Stimulated activated CD4-positive, alpha-beta T cell treated with anti-CD3 and anti-CD28 coated beads, Interleukin-4, amount 100 ng/mL, for 48 hours (primary cell): ENCODE data around the gene METRNL.

Source experiments
- DNase-seq, 2 donors: peaks; one replicate each; pipeline ENCODE4 v3.0.0-alpha.2; 2020; ENCODE audit warnings: low read depth in 2 of 2

METRNL gene

DNA sequence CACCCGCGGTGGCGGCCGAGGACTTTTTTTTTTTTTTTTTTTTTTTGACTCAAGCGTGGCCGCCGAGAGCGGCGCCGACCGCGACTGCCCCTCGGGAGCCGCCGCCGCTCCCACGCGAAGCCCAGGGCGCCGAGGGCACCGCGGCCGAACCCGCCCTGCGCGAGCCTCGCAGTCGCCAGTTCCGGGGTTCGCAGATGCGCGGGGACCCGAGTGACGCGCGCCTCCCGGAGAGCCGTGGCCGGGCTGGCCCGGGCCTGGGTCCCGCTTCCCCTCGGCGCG is 1.1 kb downstream of the METRNL start:
- no peak for DNase-seq

DNA sequence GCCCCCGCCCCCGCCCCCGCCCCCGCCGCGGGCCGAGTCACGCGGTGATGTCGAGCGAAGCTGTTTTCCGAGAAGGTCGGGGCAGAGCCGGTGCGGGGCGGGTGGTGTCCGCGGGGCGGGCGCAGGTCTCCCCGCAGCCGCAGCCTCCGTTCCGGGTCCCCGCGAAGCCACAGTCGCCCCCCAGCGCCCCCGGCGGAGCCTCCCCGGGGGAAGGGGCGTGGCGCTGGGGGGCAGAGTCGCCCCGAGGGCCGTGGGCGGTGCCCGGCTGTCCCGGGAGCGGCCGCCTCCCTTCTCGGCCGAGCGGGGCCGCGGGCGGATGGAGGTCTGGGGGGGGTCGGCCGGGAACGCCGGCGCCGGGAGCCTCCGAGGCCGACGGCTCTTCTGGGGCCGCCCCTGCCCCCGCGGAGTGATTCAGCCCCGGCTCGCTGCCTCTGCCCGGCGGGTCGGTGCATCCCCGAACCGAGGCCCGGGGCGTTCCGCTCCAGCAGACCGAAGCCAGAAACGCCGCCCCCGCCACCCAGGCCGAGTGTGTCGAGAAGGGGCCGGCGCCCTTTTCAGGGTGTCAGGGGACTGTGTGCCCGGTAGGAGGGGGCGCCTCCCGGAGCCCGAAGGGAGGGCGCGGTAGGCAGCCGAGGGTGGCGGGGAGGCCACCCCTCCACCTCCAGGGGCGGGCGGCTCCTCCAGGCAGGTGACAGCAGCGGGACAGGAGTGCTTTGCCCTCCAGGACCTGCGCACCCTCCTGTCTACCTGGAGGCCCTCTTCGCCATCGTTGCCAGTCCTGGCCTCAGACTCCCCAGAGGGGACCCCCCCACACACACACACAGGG is 1.7 kb downstream of the METRNL start:
- DNase-seq, result peak in 1 of 2 donors; percentile 34

DNA sequence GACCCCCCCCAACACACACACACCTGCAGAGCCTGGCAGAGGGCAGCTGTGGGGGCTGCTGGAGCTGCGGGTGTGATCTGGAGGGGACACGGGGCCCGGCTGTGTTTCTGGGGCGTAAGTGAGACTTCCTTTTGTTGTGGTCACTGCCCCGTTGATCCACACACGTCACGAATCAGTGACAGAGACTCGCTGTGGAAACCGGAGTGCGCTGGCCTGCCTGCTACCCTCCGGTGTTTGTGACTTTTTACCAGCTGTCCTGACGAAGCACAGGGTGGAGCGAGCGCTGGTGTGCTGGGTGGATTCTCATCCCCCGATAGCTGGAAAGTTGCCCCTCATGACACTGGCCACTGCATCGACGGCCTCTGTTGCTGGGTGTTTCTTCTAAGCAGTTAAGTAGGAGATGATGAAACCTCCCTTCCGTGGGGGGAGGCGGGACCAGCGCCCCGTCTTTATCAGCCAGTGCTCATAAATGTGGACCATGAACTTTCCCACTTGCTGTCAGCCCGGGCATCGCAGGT is 2.3 kb downstream of the METRNL start:
- DNase-seq, result no peak

DNA sequence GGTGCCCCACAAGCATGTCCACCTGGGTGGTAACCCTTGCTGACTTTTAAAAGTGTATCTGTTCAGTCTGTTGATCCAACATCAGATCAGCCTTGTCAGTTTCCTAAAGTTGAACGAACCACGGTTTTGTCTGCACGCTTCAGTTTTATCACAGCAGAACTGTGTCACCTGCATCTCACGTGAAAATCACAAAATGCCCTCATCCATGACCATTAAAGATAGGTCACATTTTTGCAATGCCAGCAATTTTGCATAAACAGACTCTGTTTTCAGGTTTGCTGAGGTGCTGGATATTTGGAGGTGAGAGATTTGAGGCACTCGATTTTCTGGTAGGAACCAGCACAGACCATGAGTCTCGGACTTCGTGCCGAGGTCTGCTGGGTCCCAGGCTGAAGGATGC is 3.0 kb downstream of the METRNL start:
- no peak for DNase-seq

DNA sequence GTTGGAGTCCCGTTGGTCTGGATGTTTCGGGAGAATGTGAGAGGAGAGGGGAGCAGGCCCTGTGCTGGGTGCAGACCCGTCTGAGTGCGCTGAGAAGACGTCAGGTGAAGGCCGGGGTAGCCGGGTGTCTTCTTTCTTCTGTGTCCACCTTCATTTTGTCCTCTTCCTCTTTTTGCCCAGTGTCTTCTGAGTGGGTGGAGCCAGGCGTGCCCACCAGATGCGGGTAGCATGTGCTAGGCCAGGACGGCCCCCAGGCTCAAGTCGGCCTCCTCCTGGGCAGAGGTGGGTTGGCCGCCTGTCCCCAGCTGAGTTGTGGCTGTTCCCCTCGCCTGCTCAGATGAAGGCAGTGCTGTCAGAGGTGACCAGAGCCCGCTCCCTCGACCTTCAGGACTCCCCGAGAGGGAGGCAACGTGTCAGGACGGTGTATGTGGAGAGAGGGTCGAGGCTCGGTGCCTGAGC is 3.5 kb downstream of the METRNL start:
- no peak for DNase-seq

DNA sequence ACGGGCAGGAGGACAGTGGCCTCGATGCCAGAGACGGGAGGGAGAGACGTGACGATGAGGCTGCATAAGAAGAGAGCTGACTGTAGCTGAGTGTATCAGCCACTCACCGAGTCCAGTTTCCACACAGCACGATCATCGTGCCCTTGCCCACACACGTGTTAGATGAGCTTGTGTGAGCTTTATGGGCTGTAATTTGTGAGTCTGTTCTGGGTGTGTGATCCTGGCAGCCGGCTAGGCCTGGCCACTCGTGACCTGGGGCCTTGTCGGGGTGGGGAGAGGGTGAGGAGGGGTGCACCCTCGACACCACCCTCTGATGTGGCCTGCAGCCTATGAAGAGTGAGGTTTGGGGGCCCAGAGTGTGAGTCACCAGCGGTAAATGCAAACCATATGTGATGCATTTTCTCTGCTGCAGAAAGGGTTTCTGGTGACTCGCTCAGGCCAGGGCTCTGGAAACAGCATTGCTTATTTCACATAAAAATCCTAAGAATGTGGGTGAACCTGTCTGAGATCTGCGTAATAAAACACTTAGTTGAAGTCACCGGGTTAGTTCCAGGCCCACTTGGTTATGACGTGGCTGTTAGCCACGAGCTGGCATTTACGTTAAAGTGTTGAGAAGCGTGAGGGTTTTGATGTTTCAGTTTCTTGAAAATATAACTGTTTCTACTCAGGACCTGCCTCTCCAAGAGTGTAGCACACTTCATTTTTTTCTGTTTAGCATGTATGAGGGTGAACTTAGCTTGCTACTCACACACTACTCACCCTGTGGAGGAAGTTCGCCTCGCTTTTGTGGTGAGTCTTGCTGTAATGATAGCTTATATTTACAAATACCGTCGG is 4.2 kb downstream of the METRNL start:
- DNase-seq, result peak in 1 of 2 donors; percentile 43

DNA sequence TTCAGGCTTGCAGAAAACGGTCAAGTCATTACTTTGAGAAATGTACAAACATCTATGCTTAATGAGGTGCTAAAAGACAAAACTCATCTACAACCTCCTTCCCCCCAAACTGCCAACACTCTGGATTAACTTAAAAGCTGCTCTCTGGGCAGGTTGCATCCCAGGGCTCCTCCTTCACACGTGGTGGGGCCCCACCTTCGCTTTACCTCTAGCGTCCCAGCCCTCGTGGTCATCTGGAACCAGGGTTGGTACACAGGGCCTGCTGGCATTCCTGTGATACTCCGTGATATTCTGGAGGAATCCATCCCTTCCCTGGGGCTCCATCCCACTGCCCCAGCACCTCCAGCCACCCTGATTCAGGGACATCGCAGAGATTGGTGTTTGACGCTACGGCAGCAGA is 4.8 kb downstream of the METRNL start:
- no peak for DNase-seq

DNA sequence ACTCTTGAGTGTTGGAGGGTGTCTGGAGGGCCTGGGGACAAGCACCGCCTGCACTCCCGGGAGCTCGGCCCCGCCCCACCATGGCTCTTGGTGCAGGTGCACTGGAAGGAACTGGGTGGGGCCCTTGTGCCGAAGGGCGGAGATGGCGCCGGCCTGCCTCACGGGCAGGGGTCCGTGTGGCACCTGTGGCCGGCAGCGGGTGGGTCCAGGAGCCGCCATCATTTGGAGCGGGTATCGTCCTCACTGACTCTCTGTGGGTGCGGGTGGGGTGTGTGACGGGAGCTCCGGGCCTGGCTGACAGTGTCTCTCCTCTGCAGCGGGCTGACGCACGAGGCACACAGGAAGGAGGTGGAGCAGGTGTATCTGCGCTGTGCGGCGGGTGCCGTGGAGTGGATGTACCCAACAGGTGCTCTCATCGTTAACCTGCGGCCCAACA is 5.2 kb downstream of the METRNL start:
- DNase-seq, result no peak

DNA sequence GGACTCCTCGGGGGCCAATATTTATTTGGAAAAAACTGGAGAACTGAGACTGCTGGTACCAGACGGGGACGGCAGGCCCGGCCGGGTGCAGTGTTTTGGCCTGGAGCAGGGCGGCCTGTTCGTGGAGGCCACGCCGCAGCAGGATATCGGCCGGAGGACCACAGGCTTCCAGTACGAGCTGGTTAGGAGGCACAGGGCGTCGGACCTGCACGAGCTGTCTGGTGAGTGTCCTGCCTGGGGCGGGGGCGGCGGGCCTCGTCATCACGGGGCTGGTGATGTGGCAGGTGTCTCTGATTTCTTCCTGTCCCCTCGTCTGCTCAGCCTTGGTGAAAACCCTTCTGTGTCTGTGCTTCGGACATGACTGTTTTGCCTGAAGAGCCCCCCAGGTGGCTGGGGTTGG is 5.7 kb downstream of the METRNL start:
- no peak for DNase-seq

DNA sequence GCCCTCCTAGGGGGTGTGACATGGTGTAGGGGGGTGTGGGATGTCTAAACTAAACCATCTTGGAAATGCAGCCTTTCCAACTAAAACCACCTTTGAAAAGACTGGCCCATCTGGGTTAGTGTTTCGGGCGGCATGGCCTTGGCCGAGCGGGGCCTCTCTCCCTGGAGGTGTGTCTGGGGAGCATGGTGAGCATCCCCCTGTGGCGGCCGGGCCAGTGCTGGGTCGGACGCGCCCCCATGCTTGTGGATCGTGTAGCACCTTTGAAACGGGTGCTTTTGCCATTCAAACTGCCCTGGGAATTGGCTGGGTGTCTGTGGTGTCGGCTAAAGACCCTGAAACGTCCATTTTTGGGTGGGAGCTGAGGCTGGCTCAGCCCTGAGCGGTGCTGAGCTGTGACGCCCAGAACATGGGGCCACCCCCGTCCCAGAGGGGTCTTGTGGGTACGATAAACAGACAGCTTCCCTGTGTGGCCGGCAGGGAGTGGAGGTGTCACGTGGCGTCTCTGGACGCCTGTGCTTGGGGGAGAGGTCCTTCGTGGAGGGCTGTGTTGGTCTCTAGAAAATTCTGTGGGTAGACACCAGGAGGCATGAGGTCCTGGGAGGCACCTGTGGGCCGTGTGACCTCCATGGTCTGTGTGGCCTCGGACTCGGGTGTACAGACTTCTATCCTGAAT is 6.3 kb downstream of the METRNL start:
- DNase-seq, result no peak

DNA sequence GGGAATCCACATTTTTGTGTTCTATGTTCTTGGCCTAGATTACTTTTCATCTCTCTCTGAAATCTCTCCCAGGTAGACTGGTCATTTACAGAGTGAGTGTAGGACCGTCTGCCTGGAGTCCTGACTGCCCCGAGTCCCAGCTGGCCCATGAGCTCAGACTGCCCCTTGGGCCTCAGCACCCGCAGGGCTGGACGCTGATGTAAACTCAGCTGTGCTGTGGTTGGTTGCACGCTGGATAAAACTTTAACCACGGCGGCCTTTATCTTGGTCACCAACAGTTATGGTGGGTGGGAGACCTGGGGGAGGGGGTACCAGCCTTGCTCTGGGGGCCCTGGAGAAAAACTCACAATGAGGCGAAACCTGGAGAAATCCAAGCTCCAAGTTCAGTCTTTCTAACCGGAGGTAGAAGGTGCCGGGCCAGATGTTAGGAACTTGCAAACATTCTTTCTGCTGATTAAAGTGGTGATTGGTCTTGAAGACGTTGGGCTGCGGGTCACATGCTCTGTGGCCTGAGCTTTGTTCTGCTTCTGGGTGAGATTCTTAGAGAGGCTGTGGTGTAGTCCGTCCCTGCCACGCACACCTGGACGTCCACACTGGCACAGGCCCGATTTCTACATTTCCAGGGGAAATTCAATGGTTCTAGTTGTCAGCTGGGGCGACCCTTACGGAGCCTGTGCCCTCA is 6.9 kb downstream of the METRNL start:
- no peak for DNase-seq

DNA sequence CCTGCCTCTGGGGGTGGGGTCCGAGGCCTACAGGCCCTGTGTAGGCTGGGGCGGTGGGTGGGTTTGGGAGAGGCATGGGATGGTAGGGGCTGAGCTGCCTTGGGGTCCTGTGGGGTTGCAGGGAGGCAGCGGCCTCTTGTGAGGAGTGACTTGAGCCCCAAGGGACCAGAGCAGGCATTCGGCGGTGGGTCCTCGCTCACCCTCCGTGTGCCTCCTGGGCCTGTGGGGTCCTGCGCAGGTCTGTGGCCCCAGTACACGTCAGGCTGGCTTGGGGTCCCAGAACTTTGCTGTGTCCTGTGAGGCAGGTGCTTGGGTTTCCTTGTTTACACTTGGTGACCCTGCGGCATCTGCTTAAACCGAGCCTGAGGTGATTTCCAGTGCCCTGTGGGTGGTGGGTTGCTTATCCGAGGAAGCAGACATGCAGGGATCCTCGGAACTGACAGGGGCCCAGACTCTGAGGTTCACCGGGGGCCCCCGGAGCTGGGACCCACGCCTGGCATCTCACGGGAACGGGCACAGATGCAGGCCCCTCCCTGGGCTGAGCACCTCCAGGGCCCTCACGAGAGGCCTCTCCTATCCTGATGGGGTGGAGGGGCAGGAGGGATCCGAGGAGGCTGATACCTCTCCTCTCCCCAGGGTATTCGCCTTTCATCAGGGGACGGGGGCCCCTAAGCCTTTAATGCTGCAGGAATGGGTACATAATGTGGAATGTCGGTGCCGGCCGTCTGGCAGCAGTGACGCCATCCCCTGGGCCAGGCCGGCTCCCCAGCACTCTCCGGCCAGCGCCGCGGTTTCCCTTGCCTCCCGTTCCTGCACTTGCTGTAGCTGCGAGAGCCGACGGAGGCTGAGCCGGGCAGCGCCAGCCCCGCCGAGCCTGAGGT is 7.7 kb downstream of the METRNL start:
- no peak for DNase-seq

DNA sequence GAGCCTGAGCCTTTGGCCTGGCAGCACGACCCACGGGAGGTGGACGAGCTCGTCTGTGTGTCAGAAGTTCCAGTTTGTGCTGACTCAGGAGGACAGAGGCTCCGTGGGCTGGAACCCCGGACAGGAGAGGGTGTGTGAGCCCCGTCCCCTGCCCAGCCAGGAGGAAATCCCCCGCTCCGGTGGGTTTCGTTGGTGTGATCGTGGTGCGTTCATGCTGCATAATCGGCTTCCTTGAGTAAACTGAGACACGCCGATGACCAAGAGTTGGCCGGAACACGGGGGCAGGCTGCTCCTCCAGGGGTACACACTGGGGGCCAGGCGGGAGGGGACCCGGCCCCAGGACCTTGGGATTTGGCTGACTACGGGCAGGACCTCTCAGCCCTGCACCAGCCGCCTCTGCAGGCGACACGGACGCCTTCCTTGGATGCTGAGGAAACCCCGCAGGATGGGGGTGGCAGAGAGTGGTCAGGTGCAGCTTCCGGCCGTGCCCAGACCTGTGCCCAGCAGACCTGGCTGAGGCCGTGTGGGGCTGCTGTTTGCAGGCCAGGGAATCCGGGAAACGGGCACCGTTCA is 8.5 kb downstream of the METRNL start:
- DNase-seq, result no peak

DNA sequence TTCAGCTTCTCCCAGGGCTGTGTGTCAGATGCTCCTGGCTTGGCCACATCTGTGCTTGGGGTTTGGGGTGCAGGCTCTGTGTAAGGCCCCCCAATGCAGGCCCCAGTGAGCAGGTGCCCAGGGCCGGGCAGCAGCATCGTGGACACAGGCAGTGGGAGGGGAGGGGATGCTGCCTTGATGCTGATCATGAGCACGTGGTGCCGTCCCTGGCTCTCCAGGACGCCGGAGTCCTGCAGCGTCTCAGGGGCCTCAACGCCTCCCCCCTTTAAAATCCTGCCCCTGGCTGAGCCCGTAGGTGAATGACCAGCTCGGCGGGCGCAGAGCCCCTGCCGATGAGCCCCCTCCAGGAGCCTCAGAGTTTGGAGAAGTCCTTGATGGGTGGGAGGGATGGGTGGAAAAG is 9.0 kb downstream of the METRNL start:
- DNase-seq, result no peak

DNA sequence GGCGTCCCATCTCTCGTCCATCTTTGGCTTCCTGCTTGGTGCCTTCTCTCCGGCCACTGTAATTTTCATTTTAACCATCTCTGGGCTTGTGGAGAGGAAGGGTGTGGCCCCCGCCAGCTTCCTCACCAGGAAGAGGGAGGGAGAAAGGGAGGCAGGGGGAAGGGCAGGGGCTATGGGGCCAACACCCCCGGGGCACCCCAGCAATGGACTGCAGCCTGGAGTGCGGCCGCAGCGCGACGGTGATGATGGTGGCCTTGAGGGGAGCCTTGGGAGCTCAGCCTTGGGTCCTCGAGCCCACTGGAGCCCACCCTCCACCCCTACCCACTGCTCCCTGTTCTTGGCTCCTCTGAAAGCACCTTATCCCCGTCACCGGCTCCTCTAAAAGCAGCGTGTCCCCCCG is 9.5 kb downstream of the METRNL start:
- DNase-seq, result no peak

DNA sequence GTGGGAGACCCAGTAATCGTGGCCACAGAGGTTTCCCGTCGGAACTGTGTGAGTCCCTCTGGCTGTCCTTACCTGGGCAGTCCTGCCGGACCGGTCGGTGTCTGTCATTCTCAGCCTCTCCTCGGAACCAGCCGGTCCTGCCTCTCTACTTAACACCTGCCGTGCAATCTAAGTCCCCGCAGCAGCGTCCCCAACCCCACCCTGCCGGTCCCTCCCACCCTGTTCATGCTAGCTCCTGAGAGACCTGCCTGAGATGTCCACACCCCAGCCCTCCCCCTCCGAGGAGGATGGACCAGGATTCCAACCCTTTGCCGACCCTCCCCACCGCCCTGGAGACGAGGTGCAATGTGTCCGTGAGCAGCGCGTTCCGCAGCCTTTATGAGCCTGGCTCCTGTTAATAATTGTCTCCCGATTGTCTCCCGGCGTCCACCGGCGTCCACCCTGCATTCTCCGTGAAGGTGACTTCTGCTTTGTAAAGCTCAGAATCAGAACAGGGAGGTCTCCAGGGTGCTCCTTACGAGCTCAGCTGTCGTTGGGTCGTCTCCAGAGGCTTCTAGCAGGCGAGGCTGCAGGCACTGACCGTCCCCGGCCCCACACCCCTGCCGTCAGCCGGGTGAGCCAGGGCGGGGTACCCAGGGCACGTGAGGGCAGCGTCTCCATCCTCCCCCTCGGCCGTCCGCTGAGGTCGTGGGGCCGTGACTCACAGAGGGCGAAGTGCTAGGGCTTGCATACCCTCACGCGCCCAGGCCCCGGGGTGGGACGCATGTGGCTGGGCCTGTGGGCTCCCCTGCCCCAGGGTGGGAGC is 10.1 kb downstream of the METRNL start:
- no peak for DNase-seq

DNA sequence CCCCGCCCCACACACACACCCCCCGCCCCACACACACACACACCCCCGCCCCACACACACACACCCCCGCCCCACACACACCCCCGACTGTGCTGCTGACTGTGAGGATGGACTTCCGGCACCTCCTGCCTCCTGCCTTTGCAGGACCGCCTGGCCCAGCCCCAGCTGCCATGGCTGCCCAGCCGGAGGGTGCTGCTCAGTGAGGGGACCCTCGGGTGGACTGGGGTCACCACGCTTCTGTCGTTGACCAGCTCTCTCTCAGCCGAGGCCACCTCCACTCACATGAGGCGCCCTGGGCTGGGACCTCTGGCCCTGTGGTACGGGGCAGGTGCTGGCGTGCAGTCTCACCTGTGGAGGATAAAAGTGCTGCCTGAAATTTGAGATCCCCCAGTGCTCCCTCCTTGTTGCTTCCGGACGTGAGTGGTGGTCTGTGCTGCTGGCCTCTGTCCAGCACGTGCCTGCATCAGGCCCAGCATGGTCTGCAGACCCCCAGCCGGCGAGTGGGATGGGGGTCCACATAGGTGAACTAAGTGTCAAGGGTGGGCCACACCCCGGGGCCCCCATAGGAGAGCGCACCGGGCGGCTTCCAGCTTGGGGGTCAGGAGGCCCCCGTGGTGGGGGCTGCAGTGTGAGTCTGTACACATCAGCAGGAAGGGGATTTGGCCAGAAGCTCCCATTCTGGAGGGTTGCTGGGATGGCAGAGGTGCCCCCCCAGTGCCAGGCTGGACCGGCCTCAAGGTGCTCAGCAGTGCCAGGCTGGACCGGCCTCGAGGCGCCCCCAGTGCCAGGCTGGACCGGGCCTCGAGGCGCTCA is 11.2 kb downstream of the METRNL start:
- no peak for DNase-seq

DNA sequence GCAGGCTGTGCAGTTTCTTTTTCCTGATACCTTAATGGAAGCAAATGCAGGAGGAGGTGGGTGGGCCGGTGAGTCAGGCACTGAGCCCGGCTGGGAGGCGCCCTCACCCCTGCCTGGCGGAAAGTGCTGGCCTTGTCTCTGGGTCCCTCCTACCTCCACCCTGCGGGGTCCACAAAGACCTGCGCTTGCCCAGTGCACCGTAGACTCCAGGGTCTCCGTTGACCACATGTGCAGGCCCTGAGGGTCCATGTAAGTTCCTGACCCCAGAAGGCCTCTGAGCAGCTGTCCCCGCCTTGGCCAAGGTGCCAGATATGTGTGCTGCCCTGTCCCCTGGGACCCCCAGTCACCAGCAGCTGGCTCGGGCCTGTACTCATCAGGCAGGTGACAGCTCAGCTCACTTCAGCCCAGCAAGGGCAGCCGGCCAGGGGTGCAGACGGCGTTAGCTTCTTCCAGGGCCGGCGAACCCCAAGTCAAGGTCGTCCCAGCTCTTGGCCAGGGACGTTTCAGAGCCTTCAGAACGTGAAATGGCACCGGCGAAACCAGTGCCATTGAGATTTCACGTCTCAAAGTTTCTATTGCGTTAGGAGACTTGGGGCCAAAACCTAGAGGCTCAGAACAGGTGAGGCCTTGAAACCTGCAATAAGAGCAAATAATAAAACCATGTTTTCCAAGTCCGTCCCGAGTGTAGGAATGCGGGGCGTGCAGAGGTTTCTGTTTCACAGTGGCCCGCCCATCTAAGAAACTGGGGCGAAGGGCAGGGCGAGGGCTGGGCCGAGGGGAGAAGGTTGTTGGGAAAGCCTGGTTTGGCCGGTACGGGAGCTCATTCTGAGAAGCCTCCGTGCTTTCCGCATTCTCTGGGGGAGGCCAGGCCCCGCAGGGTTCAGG is 12.1 kb downstream of the METRNL start:
- no peak for DNase-seq
